Measurements from ENCODE around the gene COBL. TPM values are rescaled to one million over a fixed set of nuclear protein-coding genes. Genes with fewer than 3 reads are reported as not detected.

COBL gene
- total RNA-seq, 2 experiments from 2014 or later, result not detected

DNA sequence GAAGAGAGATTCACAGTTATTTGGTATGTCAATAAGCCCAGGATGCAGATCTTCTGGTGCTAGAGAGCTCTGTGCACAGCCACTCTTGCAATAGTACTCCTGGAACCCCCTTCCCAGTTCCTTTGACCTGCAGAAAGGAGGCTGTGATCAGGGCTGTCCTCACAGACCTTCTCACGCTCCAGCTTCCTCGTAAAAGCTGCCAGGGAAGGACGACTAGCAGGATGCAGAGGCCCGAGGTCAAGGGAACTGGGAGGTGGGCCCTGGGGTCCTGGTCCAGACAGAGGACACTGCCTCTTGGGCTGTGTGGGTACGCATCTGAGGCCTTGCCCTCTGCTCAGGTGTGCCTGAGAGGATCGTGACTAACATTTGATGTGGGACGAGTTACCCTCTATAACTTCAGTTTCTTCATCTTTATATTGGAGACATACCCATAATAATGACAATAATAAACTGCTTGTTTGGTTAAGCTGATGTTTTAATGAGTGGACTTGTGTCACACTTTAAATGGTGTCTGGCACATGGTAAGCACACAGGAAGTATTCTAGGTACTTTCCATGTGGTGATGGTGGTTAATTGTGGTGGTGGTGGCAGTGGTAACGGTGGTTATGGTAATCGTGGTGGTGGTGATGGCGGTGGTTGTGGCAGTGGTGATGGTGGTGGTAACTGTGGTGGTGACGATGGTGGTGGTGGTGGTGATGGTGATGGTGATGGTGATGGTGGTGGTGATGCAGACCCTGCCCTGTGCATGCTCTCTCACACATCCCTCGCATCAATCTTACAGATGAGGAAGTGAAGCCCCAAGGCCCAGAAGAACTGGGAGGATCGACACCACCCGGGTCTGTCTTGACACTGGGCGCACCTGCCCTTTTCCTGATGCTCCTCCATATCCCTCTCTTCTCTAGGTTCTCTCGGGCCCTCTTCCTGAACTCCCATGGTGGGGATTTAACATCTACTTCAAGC, 298.8 kb downstream of the COBL start:
- CTCF ChIA-PET, result interaction anchor here (1.2 kb wide), 1 partner anchor 50 kb away, joined by 3 read pairs; no protein-coding TSS in a partner anchor
- H3K4me1 Mint-ChIP-seq, result peaks cover 6% of the 10 kb centered on the region
- no peak for DNase-seq
- H3K27ac Mint-ChIP-seq, result peak overlapping the region; percentile 53
- H3K9me3 Mint-ChIP-seq, result no peaks in the 10 kb centered on the region
- no peaks in the 10 kb centered on the region for H3K27me3 Mint-ChIP-seq
- H3K36me3 Mint-ChIP-seq (ENCODE audit: low read depth), result no peaks in the 10 kb centered on the region
- H3K4me3 Mint-ChIP-seq, result peak overlapping the region; percentile 22
- POLR2A ChIA-PET, result no interaction called here

DNA sequence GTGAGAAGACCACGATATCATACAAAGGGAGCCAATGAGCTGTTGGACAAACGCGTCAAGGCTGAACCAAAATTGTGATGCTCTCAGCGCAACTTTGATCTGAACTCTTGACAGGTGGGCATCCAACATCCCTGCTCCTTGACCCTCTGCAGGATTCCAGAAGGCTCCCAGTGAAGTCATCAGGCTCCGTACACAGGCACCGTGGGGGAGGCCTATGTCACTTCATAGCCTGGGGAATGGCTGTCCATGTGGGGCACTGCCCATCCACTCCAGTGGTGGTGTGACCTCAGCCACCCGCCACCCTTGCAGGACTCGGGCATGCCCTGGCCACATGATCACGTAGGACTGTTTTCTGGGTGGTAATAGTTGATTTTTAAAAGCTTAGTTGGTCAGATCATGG, 300.1 kb downstream of the COBL start:
- Mint-ChIP-seq H3K4me1 (peaks cover 6% of the 10 kb centered on the region), H3K36me3 (ENCODE audit: low read depth) (no peaks in the 10 kb centered on the region), H3K4me3 (no peak overlapping the region), H3K27ac (no peak overlapping the region), H3K27me3 (no peaks in the 10 kb centered on the region), H3K9me3 (no peaks in the 10 kb centered on the region)
- ChIA-PET POLR2A (no interaction called here), CTCF (no interaction called here)
- DNase-seq, result no peak

DNA sequence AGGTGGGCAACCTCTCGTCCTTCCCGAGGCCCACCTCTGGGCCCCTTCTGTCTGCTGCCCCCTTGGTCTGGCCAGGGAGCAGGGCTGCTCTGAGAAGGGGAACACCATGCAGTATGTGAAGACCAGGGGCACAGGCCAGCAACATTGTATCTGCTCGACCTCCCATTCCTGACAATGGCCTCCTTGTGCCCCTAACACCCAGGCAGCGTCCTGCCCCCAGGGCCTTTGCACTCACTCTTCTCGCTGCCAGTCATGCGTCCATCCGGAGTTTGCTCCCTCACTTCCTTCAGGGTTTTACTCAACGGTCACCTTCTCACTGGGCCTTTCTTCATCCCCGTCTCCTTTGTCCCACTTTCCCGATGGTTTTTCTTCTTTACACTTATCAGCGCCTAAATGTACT, 301.0 kb downstream of the COBL start:
- Mint-ChIP-seq H3K9me3 (no peaks in the 10 kb centered on the region), H3K36me3 (ENCODE audit: low read depth) (no peaks in the 10 kb centered on the region), H3K27me3 (no peaks in the 10 kb centered on the region), H3K4me1 (peaks cover 6% of the 10 kb centered on the region), H3K27ac (no peak overlapping the region), H3K4me3 (no peak overlapping the region)
- ChIA-PET POLR2A (no interaction called here), CTCF (interaction anchor here (0.5 kb wide), 1 partner anchor 547 kb away, joined by 3 read pairs; no protein-coding TSS in a partner anchor)
- DNase-seq, result no peak

DNA sequence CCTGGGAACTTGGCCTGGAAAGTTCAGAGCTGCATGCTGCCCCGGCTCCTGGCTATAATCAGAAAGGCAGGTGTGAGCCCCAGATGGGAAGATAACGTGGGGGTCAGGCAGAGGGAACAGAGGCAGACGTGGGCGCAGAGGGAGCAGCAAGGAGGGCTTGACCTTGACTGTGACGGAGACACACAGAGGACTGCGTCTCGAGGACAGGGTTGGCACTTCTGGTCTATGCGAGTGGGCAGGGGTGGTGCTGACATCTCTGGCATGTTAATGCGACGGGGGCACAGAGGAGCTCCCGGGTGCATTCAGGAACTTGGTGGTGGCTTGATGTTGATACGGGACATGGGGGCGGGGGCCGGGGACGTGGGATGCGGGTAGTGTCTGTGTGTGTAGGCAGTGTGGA, 301.8 kb downstream of the COBL start:
- POLR2A ChIA-PET, result no interaction called here
- no peaks in the 10 kb centered on the region for H3K27me3 Mint-ChIP-seq
- DNase-seq, result no peak
- CTCF ChIA-PET, result no interaction called here
- peaks cover 6% of the 10 kb centered on the region for H3K4me1 Mint-ChIP-seq
- no peak overlapping the region for H3K27ac Mint-ChIP-seq
- H3K9me3 Mint-ChIP-seq, result no peaks in the 10 kb centered on the region
- no peaks in the 10 kb centered on the region for H3K36me3 Mint-ChIP-seq (ENCODE audit: low read depth)
- no peak overlapping the region for H3K4me3 Mint-ChIP-seq

DNA sequence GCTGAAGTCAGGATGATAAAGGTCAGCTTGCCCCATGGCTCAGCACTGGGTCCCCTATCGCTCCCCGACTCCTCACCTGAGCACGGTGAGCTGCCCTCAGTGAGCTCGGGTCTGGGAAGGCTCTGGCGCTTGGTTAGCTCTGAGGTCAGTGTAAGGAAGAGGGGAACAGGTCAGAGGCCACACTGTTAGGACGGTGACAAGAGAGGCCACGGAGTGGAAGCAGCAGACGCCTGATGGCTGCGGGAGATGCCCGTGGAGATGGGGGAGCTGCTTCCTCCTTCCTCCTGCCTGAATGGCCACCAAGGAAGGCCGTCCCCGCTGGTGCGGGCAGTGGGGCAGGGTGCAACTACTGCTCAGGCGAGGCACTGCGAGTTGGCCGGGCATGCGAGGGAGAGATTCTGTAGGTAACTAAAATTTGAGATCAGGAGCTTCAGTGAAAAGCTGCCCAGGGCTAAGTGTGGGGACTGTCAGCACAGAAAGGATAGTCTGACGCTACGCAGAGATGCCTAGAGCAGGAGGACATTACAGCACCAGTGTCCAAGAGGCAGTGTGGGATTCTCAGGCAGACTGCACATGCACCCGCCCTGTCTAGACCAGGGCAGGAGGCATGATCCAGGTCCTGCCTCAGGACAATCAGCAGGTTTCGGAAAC, 302.6 kb downstream of the COBL start:
- CTCF ChIA-PET, result no interaction called here
- POLR2A ChIA-PET, result no interaction called here
- Mint-ChIP-seq H3K36me3 (ENCODE audit: low read depth) (no peaks in the 10 kb centered on the region), H3K4me3 (no peak overlapping the region), H3K9me3 (no peaks in the 10 kb centered on the region), H3K27ac (no peak overlapping the region), H3K4me1 (peaks cover 6% of the 10 kb centered on the region), H3K27me3 (no peaks in the 10 kb centered on the region)
- DNase-seq, result no peak

DNA sequence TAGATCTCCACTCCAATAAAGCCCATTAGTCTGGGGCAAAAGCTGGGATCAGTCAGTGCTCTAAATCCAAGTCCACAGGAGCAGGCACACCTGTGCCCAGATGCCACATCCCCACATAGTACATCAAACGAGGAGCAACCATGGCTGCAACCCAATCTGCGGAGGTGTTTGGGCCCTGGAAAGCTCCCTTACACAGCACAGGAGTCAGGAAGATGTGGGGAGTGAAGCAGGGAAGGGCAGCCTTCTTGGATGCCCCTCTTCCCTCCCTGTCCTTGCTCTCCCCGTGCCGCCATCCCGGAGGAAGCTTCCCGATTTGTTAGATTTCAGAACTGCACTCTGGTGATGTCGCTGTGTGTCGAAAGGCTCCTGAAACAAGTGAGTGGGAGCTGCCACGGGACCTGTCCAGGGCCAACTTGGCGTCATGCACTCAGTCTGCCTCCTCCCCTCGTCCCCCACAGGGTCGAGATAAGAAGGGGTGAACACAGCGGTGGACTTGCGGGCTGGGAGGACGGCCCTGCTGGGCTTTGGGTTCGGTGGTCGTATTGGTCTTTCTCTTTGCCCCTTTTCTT, 303.3 kb downstream of the COBL start:
- Mint-ChIP-seq H3K4me3 (no peak overlapping the region), H3K27ac (no peak overlapping the region), H3K9me3 (no peaks in the 10 kb centered on the region), H3K4me1 (peaks cover 5% of the 10 kb centered on the region), H3K27me3 (no peaks in the 10 kb centered on the region), H3K36me3 (ENCODE audit: low read depth) (no peaks in the 10 kb centered on the region)
- no peak for DNase-seq
- ChIA-PET CTCF (no interaction called here), POLR2A (no interaction called here)

DNA sequence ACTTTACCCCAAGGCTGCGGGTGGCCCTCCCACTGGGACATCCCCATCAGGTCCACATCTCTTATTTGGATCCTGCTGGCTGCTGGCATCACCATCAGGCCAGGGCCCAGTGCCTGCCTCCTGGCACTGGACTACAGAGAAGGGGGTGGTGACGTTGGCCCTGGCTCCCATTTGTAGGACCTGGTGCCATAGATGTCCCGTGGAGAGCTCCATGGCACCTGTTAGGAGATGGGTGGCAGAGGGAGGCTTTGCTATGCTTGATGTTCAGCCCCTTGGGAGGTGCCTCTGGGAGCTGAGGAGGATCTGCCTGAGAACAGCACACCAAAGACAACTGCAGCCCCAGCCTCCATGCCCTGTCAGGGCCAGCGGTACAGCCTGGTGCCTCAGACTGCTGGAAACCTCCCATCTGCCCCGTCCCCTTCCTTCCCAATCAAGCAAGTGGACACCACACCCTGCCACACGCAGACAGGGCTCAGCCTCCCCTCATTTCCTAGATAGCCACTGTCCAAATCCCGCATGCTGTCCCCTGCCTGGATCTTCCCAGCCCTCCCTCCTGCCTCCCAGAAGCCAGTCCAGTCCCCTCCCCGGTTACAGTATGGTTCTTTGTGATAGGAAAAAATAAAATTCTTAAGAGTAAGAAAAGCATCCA, 303.9 kb downstream of the COBL start:
- ChIA-PET CTCF (no interaction called here), POLR2A (no interaction called here)
- Mint-ChIP-seq H3K36me3 (ENCODE audit: low read depth) (no peaks in the 10 kb centered on the region), H3K27me3 (no peaks in the 10 kb centered on the region), H3K27ac (no peak overlapping the region), H3K4me3 (no peak overlapping the region), H3K4me1 (no peaks in the 10 kb centered on the region), H3K9me3 (no peaks in the 10 kb centered on the region)
- DNase-seq, result no peak

DNA sequence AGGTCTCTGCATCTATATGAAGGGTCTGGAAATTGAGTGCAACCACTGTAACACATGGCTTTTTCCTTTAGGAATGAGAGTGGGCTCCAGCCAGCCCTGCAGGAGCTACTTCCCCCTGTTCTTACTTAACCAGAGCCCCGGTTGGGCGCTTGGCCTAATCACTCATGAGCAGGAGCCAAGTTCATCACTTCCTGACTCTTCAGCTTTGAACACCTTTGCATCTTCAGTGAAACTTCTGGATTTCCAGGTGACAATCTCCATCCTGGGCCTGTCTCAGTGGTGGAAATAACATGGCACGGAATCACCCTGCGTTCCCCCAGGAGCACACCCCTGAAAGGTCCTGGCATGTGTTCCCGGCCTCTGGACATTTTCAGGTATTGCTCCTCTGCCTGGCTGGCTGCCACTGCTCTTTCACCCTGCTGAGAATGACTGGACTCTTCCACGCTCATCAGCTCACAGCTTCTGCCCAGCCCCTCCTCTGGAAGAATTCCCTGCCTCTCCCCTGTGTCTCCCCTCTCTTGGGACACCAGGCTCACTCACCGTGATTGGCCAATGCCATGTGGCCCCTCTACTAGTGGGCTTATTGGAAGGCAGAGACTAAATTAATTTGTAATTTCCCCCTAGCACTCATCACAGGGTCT, 304.8 kb downstream of the COBL start:
- Mint-ChIP-seq H3K27ac (no peak overlapping the region), H3K27me3 (no peaks in the 10 kb centered on the region), H3K4me1 (no peaks in the 10 kb centered on the region), H3K36me3 (ENCODE audit: low read depth) (no peaks in the 10 kb centered on the region), H3K4me3 (no peak overlapping the region), H3K9me3 (no peaks in the 10 kb centered on the region)
- ChIA-PET CTCF (no interaction called here), POLR2A (no interaction called here)
- no peak for DNase-seq

DNA sequence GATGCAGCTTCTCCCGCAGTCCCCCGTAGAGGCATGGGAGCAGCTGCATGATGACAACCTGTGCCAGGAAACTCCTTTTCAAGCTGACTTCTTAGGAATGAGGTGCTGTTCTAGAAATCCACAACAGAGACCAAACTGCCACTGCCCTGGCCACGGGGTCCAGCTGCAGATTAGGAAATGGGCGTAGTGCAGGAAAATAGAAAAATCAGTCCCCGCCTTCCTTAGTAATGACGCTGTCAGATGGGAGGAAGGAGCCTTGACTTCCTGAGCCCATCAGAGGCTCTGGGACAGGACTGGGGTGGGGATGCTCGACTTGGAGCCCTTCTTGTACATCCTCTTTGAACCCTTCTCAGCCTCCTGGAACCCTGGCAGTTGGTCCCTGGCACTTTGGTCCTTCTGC, 306.1 kb downstream of the COBL start:
- no peak overlapping the region for H3K4me3 Mint-ChIP-seq
- ChIA-PET POLR2A (no interaction called here), CTCF (no interaction called here)
- no peak for DNase-seq
- H3K27ac Mint-ChIP-seq, result no peak overlapping the region
- peaks cover 2% of the 10 kb centered on the region for H3K27me3 Mint-ChIP-seq
- H3K36me3 Mint-ChIP-seq (ENCODE audit: low read depth), result no peaks in the 10 kb centered on the region
- H3K4me1 Mint-ChIP-seq, result no peaks in the 10 kb centered on the region
- no peaks in the 10 kb centered on the region for H3K9me3 Mint-ChIP-seq

DNA sequence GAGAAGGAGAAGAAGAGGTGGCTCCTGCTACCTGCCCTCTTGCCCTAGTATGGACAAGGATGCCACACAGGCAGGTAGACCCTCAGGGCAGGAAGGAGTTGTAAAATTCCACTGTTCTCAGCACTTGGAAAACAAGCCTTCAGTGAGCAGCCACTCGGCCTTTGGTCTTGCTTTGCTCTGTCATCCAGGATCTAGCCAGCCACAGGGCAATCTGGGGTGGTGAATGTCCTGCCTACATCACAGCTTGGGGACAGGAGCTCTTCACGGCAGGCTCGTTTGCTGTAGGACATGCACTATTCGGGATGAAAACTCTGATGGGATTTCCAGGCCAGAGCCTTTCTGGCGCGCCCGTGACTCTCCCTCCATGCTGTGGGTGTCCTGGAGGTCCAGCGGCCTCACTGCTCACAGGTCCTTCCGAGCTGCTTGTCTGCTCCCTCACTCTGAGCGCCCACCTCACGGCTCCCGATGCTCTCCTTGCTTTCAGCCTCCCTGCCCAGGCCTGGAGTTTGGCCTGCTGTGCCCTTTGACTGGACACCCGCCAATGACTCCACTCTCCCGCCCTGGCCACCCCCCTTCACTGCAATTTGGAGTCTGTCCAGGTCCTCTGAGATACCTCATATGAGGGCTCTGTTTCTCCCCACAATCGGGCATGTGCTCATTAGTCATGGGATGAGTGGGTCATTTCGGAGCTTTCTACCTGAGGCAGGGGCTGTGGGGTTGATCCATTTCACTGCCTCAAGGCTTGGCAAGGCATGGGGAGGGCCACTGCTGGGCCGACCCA, 306.7 kb downstream of the COBL start:
- no peak overlapping the region for H3K27ac Mint-ChIP-seq
- H3K27me3 Mint-ChIP-seq, result peaks cover 2% of the 10 kb centered on the region
- no peaks in the 10 kb centered on the region for H3K9me3 Mint-ChIP-seq
- no peaks in the 10 kb centered on the region for H3K36me3 Mint-ChIP-seq (ENCODE audit: low read depth)
- DNase-seq, result no peak
- H3K4me3 Mint-ChIP-seq, result no peak overlapping the region
- ChIA-PET CTCF (interaction anchor here (1.1 kb wide), 1 partner anchor 9 kb away, joined by 3 read pairs; no protein-coding TSS in a partner anchor), POLR2A (no interaction called here)
- H3K4me1 Mint-ChIP-seq, result no peaks in the 10 kb centered on the region

DNA sequence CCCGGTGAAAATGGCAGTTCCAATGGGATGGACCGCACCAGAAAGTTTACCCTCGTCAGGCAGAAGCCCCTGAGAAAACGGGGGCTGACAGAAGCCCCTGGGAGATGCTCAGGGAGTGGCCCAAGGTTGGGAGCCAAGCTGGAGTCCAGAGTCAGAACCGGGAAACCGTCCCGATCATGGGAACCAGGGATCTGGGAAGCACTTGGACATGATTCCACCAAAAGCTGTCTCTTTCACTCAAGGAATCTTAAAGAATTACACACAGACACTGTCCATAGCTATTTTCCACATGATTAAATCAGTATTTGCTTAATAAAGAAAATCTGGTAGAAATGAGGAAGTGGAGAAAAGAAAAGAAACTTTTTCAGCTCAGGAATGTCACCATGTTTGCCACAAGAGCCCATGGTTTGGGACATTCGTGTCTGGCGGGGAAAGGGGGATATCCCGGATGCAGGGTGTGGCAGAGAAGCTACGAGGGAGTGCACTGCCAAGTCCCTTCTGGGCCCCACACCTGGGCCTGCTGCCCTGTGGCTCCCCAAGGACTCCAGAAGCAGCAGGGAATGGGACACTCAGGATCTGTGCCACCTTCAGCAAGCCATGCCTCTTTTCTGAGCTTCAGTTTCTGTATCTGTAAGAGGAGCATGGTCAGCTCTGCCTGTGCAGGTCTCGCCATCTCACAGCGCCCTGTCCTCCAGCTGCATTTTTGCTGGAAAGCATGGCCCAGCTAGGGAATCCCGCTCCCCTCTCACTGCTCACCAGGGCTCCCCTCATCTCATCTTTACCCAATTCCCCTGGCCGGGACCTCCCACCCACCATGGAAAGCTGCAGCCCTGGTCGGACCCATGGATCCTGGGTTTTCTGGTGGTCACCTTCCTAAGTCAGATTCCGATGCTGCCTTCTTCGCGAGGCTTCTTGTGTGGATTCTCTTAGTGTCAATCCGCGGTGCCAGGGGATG, 308.8 kb downstream of the COBL start:
- CTCF ChIA-PET, result interaction anchor here (0.5 to 0.9 kb wide), 2 partner anchors 94 to 133 kb away, joined by 3 read pairs; no protein-coding TSS in a partner anchor
- H3K4me3 Mint-ChIP-seq, result no peak overlapping the region

More for the DNA sequence above, 308.8 kb downstream of the COBL start:
- H3K27ac Mint-ChIP-seq, result no peak overlapping the region
- no peaks in the 10 kb centered on the region for H3K36me3 Mint-ChIP-seq (ENCODE audit: low read depth)
- DNase-seq, result no peak
- POLR2A ChIA-PET, result no interaction called here
- H3K9me3 Mint-ChIP-seq, result no peaks in the 10 kb centered on the region
- no peaks in the 10 kb centered on the region for H3K4me1 Mint-ChIP-seq
- peaks cover 9% of the 10 kb centered on the region for H3K27me3 Mint-ChIP-seq

Data from activated CD4-positive, alpha-beta memory T cell treated with anti-CD3 and anti-CD28 coated beads, Interleukin-2, amount 10 ng/mL, durations not matched to agents 7 days and 5 days (primary cell).